SK-N-SH treated with all-trans-retinoic acid at 6 μM for 48 hours (cell line): ENCODE measurements around the gene VAC14.

Experiments used
- ATAC-seq: fragments of 200-7000 bp; cut with Tn5 transposase; 3 replicates; pipeline ENCODE4 v1.9.1; 2020; ENCODE audit warnings: mild to moderate bottlenecking, moderate library complexity
- ARNTL ChIP-seq: fragments of 450-650 bp; formaldehyde crosslinking; IDR thresholded peaks from 2 replicates; pipeline ENCODE4 v1.5.0; 2020; ENCODE audit warnings: low read depth, mild to moderate bottlenecking, moderate library complexity, borderline replicate concordance
- BACH2 ChIP-seq: fragments of 250-450 bp; sonication (Bioruptor Pico); IDR thresholded peaks from 2 replicates; pipeline ENCODE4 v1.9.0; 2021; ENCODE audit warnings: mild to moderate bottlenecking, borderline replicate concordance
- CSDC2 ChIP-seq: fragments of 250-450 bp; sonication (Bioruptor Pico); IDR thresholded peaks from 2 replicates; pipeline ENCODE4 v1.5.0; 2020; ENCODE audit warnings: mild to moderate bottlenecking, moderate library complexity
- CSRNP3 ChIP-seq: fragments of 250-450 bp; sonication (Bioruptor Pico); IDR thresholded peaks from 2 replicates; pipeline ENCODE4 v1.5.1; 2021; ENCODE audit warnings: mild to moderate bottlenecking, moderate library complexity
- ESRRG ChIP-seq: fragments of 250-450 bp; sonication (Bioruptor Pico); IDR thresholded peaks from 2 replicates; pipeline ENCODE4 v1.6.1; 2021; ENCODE audit warnings: mild to moderate bottlenecking
- GLIS3 ChIP-seq: fragments of 250-450 bp; sonication (Bioruptor Pico); IDR thresholded peaks from 2 replicates; pipeline ENCODE4 v1.5.0; 2020; ENCODE audit warnings: mild to moderate bottlenecking, moderate library complexity
- ISL1 ChIP-seq: fragments of 250-450 bp; sonication (Bioruptor Pico); IDR thresholded peaks from 2 replicates; pipeline ENCODE4 v2.1.2; 2022; ENCODE audit warnings: mild to moderate bottlenecking, moderate library complexity
- OSR1 ChIP-seq: fragments of 250-450 bp; sonication (Bioruptor Pico); IDR thresholded peaks from 2 replicates; pipeline ENCODE4 v1.8.0; 2022; ENCODE audit warnings: moderate library complexity, mild to moderate bottlenecking, inconsistent platforms
- PATZ1 ChIP-seq: fragments of 250-450 bp; sonication (Bioruptor Pico); IDR thresholded peaks from 2 replicates; pipeline ENCODE4 v1.8.0; 2020; ENCODE audit warnings: mild to moderate bottlenecking, moderate library complexity, borderline replicate concordance
- POU6F1 ChIP-seq: fragments of 250-450 bp; sonication (Bioruptor Pico); IDR thresholded peaks from 2 replicates; pipeline ENCODE4 v1.8.0; 2021; ENCODE audit warnings: low read depth, mild to moderate bottlenecking, moderate library complexity, borderline replicate concordance
- PPARA ChIP-seq: fragments of 250-450 bp; sonication (Bioruptor Pico); IDR thresholded peaks from 2 replicates; pipeline ENCODE4 v1.5.0; 2020; ENCODE audit warnings: mild to moderate bottlenecking, borderline replicate concordance
- RARB ChIP-seq: fragments of 250-450 bp; sonication (Bioruptor Pico); IDR thresholded peaks from 2 replicates; pipeline ENCODE4 v1.8.0; 2021; ENCODE audit warnings: mild to moderate bottlenecking, moderate library complexity
- SNAI2 ChIP-seq: fragments of 250-450 bp; sonication (Bioruptor Pico); IDR thresholded peaks from 2 replicates; pipeline ENCODE4 v1.5.0; 2020; ENCODE audit warnings: mild to moderate bottlenecking, moderate library complexity
- TCF4 ChIP-seq: fragments of 250-450 bp; sonication (Bioruptor Pico); IDR thresholded peaks from 2 replicates; pipeline ENCODE4 v1.8.0; 2021; ENCODE audit warnings: mild to moderate bottlenecking, moderate library complexity, borderline replicate concordance
- TOX ChIP-seq: fragments of 250-450 bp; sonication (Bioruptor Pico); IDR thresholded peaks from 2 replicates; pipeline ENCODE4 v1.8.0; 2021; ENCODE audit warnings: mild to moderate bottlenecking, moderate library complexity, borderline replicate concordance
- TSHZ2 ChIP-seq: fragments of 250-450 bp; sonication (Bioruptor Pico); IDR thresholded peaks from 2 replicates; pipeline ENCODE4 v1.5.0; 2020; ENCODE audit warnings: mild to moderate bottlenecking, moderate library complexity
- ZC3H10 ChIP-seq: fragments of 250-450 bp; sonication (Bioruptor Pico); IDR thresholded peaks from 2 replicates; pipeline ENCODE4 v1.5.1; 2021; ENCODE audit warnings: mild to moderate bottlenecking, moderate library complexity
- ZFP3 ChIP-seq: fragments of 250-450 bp; sonication (Bioruptor Pico); IDR thresholded peaks from 2 replicates; pipeline ENCODE4 v1.5.0; 2020; ENCODE audit warnings: mild to moderate bottlenecking, moderate library complexity
- ZFP30 ChIP-seq: fragments of 450-650 bp; formaldehyde crosslinking; IDR thresholded peaks from 2 replicates; pipeline ENCODE4 v1.5.0; 2022; ENCODE audit warnings: mild to moderate bottlenecking, moderate library complexity
- ZNF565 ChIP-seq: fragments of 450-650 bp; formaldehyde crosslinking; conservative IDR thresholded peaks from 2 replicates; pipeline ENCODE4 v1.5.0; 2020; ENCODE audit warnings: low read depth, mild to moderate bottlenecking, moderate library complexity
- ZNF70 ChIP-seq: fragments of 450-650 bp; formaldehyde crosslinking; IDR thresholded peaks from 2 replicates; pipeline ENCODE4 v1.5.0; 2020; ENCODE audit warnings: mild to moderate bottlenecking, moderate library complexity

VAC14 gene

DNA sequence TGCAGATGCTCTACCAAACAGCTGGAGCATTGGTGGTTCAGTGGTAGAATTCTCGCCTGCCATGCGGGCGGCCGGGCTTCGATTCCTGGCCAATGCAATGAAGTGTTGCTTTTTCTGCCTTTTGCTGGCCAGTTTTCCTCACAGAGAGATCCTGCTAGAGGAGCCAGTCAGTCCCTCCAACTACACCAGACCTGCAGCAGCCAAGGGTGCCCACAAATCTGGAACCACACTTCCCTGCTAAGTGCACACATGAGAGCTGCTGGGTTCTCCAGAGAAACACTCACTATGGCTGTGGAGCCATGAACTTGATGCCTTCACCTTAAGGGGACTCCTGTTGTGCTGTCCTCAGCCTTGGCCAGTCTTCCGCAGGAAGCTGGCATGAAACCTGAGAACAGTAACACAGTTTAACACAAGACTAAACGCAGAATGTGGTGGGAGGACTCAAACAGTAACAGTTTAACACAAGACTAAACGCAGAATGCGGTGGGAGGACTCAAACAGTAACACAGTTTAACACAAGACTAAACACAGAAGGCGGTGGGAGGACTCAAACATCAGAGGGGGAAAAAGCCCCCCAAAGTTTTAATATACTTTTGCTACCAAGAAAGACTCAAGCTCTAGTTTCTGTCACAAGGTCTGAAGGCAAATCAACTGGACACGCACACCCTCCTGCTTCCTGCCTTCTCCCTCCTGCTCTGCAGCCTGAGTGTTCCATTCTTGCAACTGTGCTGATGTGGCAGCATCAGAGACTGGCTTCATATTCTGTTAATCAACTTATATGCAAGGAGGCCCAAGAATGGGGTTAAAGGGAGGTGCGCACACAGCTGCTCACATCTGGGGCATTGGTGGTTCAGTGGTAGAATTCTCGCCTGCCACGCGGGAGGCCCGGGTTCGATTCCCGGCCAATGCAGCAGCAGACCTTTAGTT, 12.0 kb downstream of the VAC14 start (continued):
- TF ChIP-seq PATZ1 (CRISPR knock-in tag) (no peak), SNAI2 (CRISPR knock-in tag) (no peak), OSR1 (no peak), CSRNP3 (no peak)
- TF ChIP-seq, all 23 proteins: peak for 0

DNA sequence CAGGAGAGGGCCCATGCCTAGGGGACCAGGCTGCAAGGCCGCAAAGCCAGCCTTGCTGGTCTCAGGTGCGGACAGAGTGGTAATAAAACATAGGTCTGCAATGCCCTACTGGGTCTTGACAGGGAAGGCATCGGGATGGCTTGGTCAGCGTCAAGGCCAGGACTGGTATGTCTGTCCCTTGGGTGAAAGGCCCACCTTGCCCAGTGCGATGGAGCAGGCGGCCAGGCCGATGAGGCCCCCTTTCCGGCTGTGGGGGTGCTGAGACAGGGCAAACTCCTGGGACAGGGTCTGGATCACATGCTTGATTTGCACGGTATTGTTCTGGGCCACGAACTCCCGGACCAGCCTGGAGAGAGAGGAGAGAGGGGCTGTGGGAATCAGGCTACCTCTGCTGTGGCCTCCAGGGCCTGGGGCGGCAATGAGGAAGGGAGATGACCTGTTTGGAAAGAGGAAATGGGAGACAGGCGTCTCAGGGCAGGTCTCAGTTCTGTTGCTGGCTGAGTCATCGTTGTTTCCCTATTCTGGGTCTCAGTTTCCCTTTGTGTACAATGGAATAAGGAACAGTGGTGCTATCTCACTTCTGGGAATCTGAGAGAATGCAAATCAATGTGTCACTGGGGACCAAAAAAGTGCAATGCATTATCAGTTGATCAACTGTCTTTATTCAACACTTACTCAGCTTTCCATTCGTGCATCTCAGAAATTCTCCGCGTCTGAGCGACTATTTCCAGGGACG, 14.8 kb downstream of the VAC14 start:
- TF ChIP-seq ARNTL (CRISPR knock-in tag) (no peak), PPARA (no peak), POU6F1 (no peak), TOX (CRISPR knock-in tag) (no peak), ZC3H10 (CRISPR knock-in tag) (no peak), CSRNP3 (no peak), ZFP3 (CRISPR knock-in tag) (no peak), RARB (no peak), TCF4 (CRISPR knock-in tag) (no peak), ZNF565 (CRISPR knock-in tag) (no peak), PATZ1 (CRISPR knock-in tag) (no peak), ESRRG (CRISPR knock-in tag) (no peak), SNAI2 (CRISPR knock-in tag) (no peak), GLIS3 (CRISPR knock-in tag) (no peak), ZNF70 (CRISPR knock-in tag) (no peak), TSHZ2 (CRISPR knock-in tag) (no peak), ZFP30 (CRISPR knock-in tag) (no peak), ISL1 (no peak), BACH2 (no peak), CSDC2 (CRISPR knock-in tag) (no peak)
- no peak for ATAC-seq
